Measurements from ENCODE around the gene PSME1. TPM values are rescaled to one million over a fixed set of nuclear protein-coding genes. Genes with fewer than 3 reads are reported as not detected.

The PSME1 gene
- total and polyA plus RNA-seq, 2 experiments from 2014 or later: 61.1 to 215 TPM

DNA sequence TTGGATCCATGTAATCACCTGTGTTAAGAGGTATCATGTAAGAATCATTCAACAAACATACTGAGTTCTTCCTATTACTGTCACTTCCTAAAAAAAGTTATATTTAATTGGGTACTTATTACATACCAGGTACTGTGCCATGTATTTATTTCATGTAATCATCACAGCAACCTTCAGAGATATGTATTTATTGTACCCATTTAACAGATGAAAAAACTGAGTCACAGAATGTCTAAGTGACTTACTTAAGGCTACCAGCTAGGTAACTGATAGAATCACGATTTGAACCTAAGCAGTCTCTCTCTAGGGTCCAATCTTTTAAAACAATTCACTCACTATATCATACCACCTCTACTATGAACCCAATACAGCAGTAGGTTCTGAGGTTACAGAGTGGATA, 8.5 kb downstream of the PSME1 start:
- H3K27me3 ChIP-seq (ENCODE audit: insufficient read depth): no peaks in the 10 kb centered on the region
- Mint-ChIP-seq H3K27me3 (ENCODE audit: insufficient read depth, low read depth, poor library complexity) (peaks cover 23% of the 10 kb centered on the region), H3K9me3 (no peaks in the 10 kb centered on the region), H3K4me3 (no peak overlapping the region; the same call in 2 of the 3 replicates), H3K4me1 (peaks cover 30% of the 10 kb centered on the region), H3K36me3 (ENCODE audit: low read depth) (peaks cover 49% of the 10 kb centered on the region), H3K27ac (no peak overlapping the region)
- no peak overlapping the region for H3K4me2 ChIP-seq
- no peak for DNase-seq (ENCODE audit: low spot score)
- H2AFZ ChIP-seq: no peak overlapping the region
- H3K36me3 ChIP-seq (ENCODE audit: insufficient read depth): peaks cover 15% of the 10 kb centered on the region
- no peaks in the 10 kb centered on the region for H3K9me2 ChIP-seq (ENCODE audit: insufficient read depth)
- peaks cover 14% of the 10 kb centered on the region for H3F3A ChIP-seq (replicated peaks; ENCODE audit: low read depth)
- H4K20me1 ChIP-seq (replicated peaks; ENCODE audit: insufficient read depth): peaks cover 12% of the 10 kb centered on the region
- peaks cover 23% of the 10 kb centered on the region for H3K4me1 ChIP-seq (ENCODE audit: insufficient read depth)
- no peak for ATAC-seq
- TF ChIP-seq, protein P1, sequence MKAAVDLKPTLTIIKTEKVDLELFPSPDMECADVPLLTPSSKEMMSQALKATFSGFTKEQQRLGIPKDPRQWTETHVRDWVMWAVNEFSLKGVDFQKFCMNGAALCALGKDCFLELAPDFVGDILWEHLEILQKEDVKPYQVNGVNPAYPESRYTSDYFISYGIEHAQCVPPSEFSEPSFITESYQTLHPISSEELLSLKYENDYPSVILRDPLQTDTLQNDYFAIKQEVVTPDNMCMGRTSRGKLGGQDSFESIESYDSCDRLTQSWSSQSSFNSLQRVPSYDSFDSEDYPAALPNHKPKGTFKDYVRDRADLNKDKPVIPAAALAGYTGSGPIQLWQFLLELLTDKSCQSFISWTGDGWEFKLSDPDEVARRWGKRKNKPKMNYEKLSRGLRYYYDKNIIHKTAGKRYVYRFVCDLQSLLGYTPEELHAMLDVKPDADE (IDR thresholded peaks at IDR 0.05): no peak
- TF ChIP-seq EZH2phosphoT487 (IDR thresholded peaks at IDR 0.05; ENCODE audit: unreplicated experiment) (no peak), ZNF462 (CRISPR knock-in tag; IDR thresholded peaks at IDR 0.05) (no peak), STAT1 (IDR thresholded peaks at IDR 0.05; ENCODE audit: unreplicated experiment) (no peak), JUNB (IDR thresholded peaks at IDR 0.05; ENCODE audit: unreplicated experiment) (no peak), EZH2 (IDR thresholded peaks at IDR 0.05; ENCODE audit: low read depth, unreplicated experiment) (no peak), ZNF331 (CRISPR knock-in tag; IDR thresholded peaks at IDR 0.05; ENCODE audit: low read depth) (no peak), NANOG (IDR thresholded peaks at IDR 0.05; ENCODE audit: borderline replicate concordance) (no peak), CREB1 (CRISPR knock-in tag; IDR thresholded peaks at IDR 0.05; ENCODE audit: low read depth) (no peak), POLR2AphosphoS5 (IDR thresholded peaks at IDR 0.05; ENCODE audit: low read depth) (no peak)
- TF ChIP-seq, protein P2, sequence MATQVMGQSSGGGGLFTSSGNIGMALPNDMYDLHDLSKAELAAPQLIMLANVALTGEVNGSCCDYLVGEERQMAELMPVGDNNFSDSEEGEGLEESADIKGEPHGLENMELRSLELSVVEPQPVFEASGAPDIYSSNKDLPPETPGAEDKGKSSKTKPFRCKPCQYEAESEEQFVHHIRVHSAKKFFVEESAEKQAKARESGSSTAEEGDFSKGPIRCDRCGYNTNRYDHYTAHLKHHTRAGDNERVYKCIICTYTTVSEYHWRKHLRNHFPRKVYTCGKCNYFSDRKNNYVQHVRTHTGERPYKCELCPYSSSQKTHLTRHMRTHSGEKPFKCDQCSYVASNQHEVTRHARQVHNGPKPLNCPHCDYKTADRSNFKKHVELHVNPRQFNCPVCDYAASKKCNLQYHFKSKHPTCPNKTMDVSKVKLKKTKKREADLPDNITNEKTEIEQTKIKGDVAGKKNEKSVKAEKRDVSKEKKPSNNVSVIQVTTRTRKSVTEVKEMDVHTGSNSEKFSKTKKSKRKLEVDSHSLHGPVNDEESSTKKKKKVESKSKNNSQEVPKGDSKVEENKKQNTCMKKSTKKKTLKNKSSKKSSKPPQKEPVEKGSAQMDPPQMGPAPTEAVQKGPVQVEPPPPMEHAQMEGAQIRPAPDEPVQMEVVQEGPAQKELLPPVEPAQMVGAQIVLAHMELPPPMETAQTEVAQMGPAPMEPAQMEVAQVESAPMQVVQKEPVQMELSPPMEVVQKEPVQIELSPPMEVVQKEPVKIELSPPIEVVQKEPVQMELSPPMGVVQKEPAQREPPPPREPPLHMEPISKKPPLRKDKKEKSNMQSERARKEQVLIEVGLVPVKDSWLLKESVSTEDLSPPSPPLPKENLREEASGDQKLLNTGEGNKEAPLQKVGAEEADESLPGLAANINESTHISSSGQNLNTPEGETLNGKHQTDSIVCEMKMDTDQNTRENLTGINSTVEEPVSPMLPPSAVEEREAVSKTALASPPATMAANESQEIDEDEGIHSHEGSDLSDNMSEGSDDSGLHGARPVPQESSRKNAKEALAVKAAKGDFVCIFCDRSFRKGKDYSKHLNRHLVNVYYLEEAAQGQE (IDR thresholded peaks at IDR 0.05; ENCODE audit: unreplicated experiment): no peak
- TF ChIP-seq, protein P3, sequence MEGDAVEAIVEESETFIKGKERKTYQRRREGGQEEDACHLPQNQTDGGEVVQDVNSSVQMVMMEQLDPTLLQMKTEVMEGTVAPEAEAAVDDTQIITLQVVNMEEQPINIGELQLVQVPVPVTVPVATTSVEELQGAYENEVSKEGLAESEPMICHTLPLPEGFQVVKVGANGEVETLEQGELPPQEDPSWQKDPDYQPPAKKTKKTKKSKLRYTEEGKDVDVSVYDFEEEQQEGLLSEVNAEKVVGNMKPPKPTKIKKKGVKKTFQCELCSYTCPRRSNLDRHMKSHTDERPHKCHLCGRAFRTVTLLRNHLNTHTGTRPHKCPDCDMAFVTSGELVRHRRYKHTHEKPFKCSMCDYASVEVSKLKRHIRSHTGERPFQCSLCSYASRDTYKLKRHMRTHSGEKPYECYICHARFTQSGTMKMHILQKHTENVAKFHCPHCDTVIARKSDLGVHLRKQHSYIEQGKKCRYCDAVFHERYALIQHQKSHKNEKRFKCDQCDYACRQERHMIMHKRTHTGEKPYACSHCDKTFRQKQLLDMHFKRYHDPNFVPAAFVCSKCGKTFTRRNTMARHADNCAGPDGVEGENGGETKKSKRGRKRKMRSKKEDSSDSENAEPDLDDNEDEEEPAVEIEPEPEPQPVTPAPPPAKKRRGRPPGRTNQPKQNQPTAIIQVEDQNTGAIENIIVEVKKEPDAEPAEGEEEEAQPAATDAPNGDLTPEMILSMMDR (conservative IDR thresholded peaks at IDR 0.05; ENCODE audit: low read depth in 2 of 2): no peak
- no peak overlapping the region for H3K27ac ChIP-seq (ENCODE audit: low read depth)
- no peak overlapping the region for H3K4me3 ChIP-seq
- peaks cover 50% of the 10 kb centered on the region for H3K79me2 ChIP-seq (replicated peaks; ENCODE audit: insufficient read depth)
